Measurements from ENCODE around the gene TMEM200A. TPM values are rescaled to one million over a fixed set of nuclear protein-coding genes. Genes with fewer than 3 reads are reported as not detected.

The TMEM200A gene
- polyA plus RNA-seq, 3 donors: not detected

GRCh38 chr6:130453230-130453629, 87.4 kb downstream of the TMEM200A start:
- Histone ChIP-seq H3K4me3 (replicated peaks in 1 of 3; ENCODE audit: low read depth in 2 of 3, low read length in 3 of 3) (no peak overlapping the region), H4K20me1 (ENCODE audit: insufficient read depth, low read length) (no peaks in the 10 kb centered on the region), H3K4me2 (replicated peaks; ENCODE audit: extremely low read depth, low read length, poor library complexity, severe bottlenecking) (no peak overlapping the region), H3K36me3 (replicated peaks in 1 of 2; ENCODE audit: control insufficient read depth in 1 of 2, insufficient read depth in 2 of 2, low read length in 2 of 2) (no peaks in the 10 kb centered on the region), H3K9ac (ENCODE audit: insufficient read depth, low read length, poor library complexity, severe bottlenecking) (no peak overlapping the region), H2AFZ (ENCODE audit: insufficient read depth, low read depth, low read length, poor library complexity, severe bottlenecking) (no peak overlapping the region), H3K79me2 (ENCODE audit: insufficient read depth, low read length) (no peaks in the 10 kb centered on the region), H3K4me1 (ENCODE audit: control insufficient read depth in 1 of 2, insufficient read depth in 2 of 2, low read length in 2 of 2) (no peaks in the 10 kb centered on the region), H3K27me3 (ENCODE audit: control insufficient read depth in 2 of 2, insufficient read depth in 2 of 2, low read length in 2 of 2) (no peaks in the 10 kb centered on the region), H3K27ac (ENCODE audit: low read depth in 1 of 2, low read length in 2 of 2) (no peak overlapping the region), H3K9me3 (replicated peaks in 1 of 2; ENCODE audit: control insufficient read depth in 1 of 2, insufficient read depth in 1 of 2, low read length in 2 of 2) (no peaks in the 10 kb centered on the region)
- Mint-ChIP-seq H3K36me3 (no peaks in the 10 kb centered on the region), H3K4me1 (no peaks in the 10 kb centered on the region), H3K9me3 (peaks cover 0 to 3% (median 0%) of the 10 kb centered on the region in 7 donors), H3K4me3 (no peak overlapping the region), H3K27me3 (ENCODE audit: low read depth in 3 of 3) (no peaks in the 10 kb centered on the region), H3K27ac (no peak overlapping the region)
- no peak for TF ChIP-seq CTCF (IDR thresholded peaks at IDR 0.05)
- 100% methylated on average over 1 of the region's 5 CpGs for WGBS (ENCODE audit: insufficient coverage)
- intact Hi-C loops (cut with micrococcal nuclease): no loop called here
- no peak for DNase-seq

DNA sequence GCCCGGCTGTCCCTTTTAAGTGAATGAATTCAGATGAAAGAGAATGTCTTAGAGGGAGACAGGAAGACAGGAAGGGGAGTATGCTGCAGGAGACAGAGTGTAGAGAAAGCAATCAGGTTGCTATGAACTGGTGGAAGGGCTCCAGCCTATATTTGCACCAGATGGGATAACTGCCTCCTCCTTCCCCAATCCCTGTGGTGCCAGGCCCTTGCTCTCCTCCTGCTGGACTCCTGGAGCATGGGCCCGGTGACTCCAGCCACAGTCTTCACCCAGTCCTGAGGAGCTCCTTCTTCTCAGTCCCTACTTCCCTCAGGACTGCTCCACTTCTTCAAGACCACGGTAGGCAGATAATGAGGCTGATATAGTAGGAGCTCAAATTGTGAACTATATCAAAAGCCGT, 91.8 kb downstream of the TMEM200A start:
- Mint-ChIP-seq H3K9me3 (peaks cover 0 to 3% (median 0%) of the 10 kb centered on the region in 7 donors), H3K27ac (no peak overlapping the region), H3K4me3 (no peak overlapping the region), H3K27me3 (ENCODE audit: low read depth in 3 of 3) (peaks cover 0 to 3% (median 0%) of the 10 kb centered on the region in 3 donors), H3K4me1 (no peaks in the 10 kb centered on the region), H3K36me3 (no peaks in the 10 kb centered on the region)
- Histone ChIP-seq H3K4me3 (replicated peaks in 1 of 3; ENCODE audit: low read depth in 2 of 3, low read length in 3 of 3) (no peak overlapping the region), H3K9me3 (replicated peaks in 1 of 2; ENCODE audit: control insufficient read depth in 1 of 2, insufficient read depth in 1 of 2, low read length in 2 of 2) (no peaks in the 10 kb centered on the region), H3K27me3 (ENCODE audit: control insufficient read depth in 2 of 2, insufficient read depth in 2 of 2, low read length in 2 of 2) (no peaks in the 10 kb centered on the region), H2AFZ (ENCODE audit: insufficient read depth, low read depth, low read length, poor library complexity, severe bottlenecking) (no peak overlapping the region), H4K20me1 (ENCODE audit: insufficient read depth, low read length) (no peaks in the 10 kb centered on the region), H3K36me3 (replicated peaks in 1 of 2; ENCODE audit: control insufficient read depth in 1 of 2, insufficient read depth in 2 of 2, low read length in 2 of 2) (no peaks in the 10 kb centered on the region), H3K4me2 (replicated peaks; ENCODE audit: extremely low read depth, low read length, poor library complexity, severe bottlenecking) (no peak overlapping the region), H3K4me1 (ENCODE audit: control insufficient read depth in 1 of 2, insufficient read depth in 2 of 2, low read length in 2 of 2) (no peaks in the 10 kb centered on the region), H3K79me2 (ENCODE audit: insufficient read depth, low read length) (no peaks in the 10 kb centered on the region), H3K9ac (ENCODE audit: insufficient read depth, low read length, poor library complexity, severe bottlenecking) (no peak overlapping the region), H3K27ac (ENCODE audit: low read depth in 1 of 2, low read length in 2 of 2) (no peak overlapping the region)
- WGBS (ENCODE audit: insufficient coverage): 86% methylated on average over 1 of the region's 4 CpGs
- intact Hi-C loops (cut with micrococcal nuclease): no loop called here
- DNase-seq: no peak
- no peak for TF ChIP-seq CTCF (IDR thresholded peaks at IDR 0.05)

Data from CD14-positive monocyte (primary cell).